HEK293 (cell line): ENCODE measurements around the gene ANKRD13D.

Experiments used
- ZNF274 ChIP-seq, 2 experiments: fragments of 200-500 bp in 1 of 2; fragments of 450-650 bp in 1 of 2; sonication (Bioruptor generic) in 1 of 2; formaldehyde crosslinking in 1 of 2; IDR thresholded peaks; 2 replicates each; pipeline versions ENCODE4 v1.5.1 to v1.6.1; 2014 to 2016; ENCODE audit warnings: borderline replicate concordance in 1 of 2, inconsistent platforms in 1 of 2, low read length in 1 of 2, missing biosample characterization in 1 of 2, missing genetic modification characterization in 1 of 2
- ZSCAN23 ChIP-seq: fragments of 450-650 bp; formaldehyde crosslinking; IDR thresholded peaks from 2 replicates; pipeline ENCODE4 v1.5.1; 2016; ENCODE audit warnings: missing biosample characterization, missing genetic modification characterization

- TF ChIP-seq ZSCAN23 (tag by site-specific recombination) (no peak), ZNF274 (IDR thresholded peaks at IDR 0.05; ENCODE audit: low read length) (no peak), ZNF274 (tag by site-specific recombination; IDR thresholded peaks at IDR 0.05; ENCODE audit: borderline replicate concordance) (no peak)
Measured at GRCh38 chr11:67288198-67288451, 978 bp upstream of the ANKRD13D start.
